ENCODE results near the gene DMKN.

DMKN gene

DNA sequence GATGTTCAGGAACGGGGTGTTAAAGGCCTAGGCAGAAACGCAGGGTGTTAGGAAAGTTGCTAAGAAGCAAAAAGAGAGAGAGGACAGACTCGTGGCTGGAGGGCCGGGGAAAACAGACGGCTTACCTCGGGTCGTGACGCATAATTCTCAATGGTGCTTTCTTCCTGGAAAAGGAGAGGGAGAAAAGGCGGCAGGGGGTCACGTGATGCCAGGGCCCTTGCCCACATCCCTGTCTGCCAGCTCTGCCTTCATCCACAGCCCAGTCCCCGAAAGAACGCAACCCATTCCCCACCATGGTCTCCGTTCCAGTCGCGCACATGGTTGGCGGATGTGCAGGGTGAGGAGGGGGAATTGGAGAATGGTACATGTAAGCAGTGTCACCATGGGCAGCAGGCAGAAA lies 24.8 kb downstream of the DMKN start:
- peaks cover 12% of the 10 kb centered on the region for H3K4me1 ChIP-seq (ENCODE audit: low read length)
- no peak overlapping the region for H3K4me3 ChIP-seq (ENCODE audit: low read length)
- no peaks in the 10 kb centered on the region for H3K9me3 ChIP-seq (ENCODE audit: insufficient read depth, low read length)
- H2AFZ ChIP-seq (ENCODE audit: low read depth, low read length) = no peak overlapping the region
- no peak overlapping the region for H3K9ac ChIP-seq (ENCODE audit: low read length)
- H4K20me1 ChIP-seq (ENCODE audit: insufficient read depth, low read length) = no peaks in the 10 kb centered on the region
- no peak overlapping the region for H3K27ac ChIP-seq (ENCODE audit: low read length)
- H3K79me2 ChIP-seq (ENCODE audit: low read length) = no peaks in the 10 kb centered on the region
- no peaks in the 10 kb centered on the region for H3K36me3 ChIP-seq (replicated peaks; ENCODE audit: low read depth, low read length)
- H3K27me3 ChIP-seq (ENCODE audit: low read depth, low read length) = peaks cover 69% of the 10 kb centered on the region
- TF ChIP-seq, protein P1, sequence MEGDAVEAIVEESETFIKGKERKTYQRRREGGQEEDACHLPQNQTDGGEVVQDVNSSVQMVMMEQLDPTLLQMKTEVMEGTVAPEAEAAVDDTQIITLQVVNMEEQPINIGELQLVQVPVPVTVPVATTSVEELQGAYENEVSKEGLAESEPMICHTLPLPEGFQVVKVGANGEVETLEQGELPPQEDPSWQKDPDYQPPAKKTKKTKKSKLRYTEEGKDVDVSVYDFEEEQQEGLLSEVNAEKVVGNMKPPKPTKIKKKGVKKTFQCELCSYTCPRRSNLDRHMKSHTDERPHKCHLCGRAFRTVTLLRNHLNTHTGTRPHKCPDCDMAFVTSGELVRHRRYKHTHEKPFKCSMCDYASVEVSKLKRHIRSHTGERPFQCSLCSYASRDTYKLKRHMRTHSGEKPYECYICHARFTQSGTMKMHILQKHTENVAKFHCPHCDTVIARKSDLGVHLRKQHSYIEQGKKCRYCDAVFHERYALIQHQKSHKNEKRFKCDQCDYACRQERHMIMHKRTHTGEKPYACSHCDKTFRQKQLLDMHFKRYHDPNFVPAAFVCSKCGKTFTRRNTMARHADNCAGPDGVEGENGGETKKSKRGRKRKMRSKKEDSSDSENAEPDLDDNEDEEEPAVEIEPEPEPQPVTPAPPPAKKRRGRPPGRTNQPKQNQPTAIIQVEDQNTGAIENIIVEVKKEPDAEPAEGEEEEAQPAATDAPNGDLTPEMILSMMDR (IDR thresholded peaks at IDR 0.05; ENCODE audit: low read depth, low read length) = no peak
- no peak for TF ChIP-seq EZH2phosphoT487 (IDR thresholded peaks at IDR 0.05; ENCODE audit: low read depth)
- H3K4me2 ChIP-seq (ENCODE audit: low read length) = no peak overlapping the region

DNA sequence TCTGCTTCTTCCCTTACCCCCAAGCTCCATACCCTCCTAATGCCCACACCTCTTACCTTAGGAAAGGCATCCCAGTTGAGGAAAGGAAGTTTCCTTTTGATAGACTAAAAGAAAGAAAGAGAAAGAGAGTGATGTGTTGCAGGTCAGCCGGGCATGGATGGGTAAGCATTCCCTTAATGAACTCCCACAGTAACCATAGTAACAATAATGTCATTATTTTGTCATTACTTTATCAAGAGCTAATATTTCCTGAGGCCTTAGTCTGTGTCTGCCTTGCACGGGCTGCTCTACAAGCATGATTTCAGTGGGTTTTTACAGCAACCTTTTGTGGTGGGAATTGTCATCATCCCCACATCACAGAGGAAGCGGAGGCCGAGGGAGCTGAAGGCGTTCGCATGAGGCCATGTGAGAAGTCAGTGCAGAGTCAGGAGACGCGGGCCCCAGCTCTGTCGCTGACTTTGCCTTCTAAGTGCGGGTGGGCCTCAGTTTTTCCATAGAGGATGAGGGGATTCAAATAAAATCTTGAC lies 25.7 kb downstream of the DMKN start:
- Histone ChIP-seq H3K27me3 (ENCODE audit: low read depth, low read length) (peaks cover 65% of the 10 kb centered on the region), H2AFZ (ENCODE audit: low read depth, low read length) (no peak overlapping the region), H3K4me2 (ENCODE audit: low read length) (no peak overlapping the region), H4K20me1 (ENCODE audit: insufficient read depth, low read length) (no peaks in the 10 kb centered on the region), H3K4me3 (ENCODE audit: low read length) (no peak overlapping the region), H3K27ac (ENCODE audit: low read length) (no peak overlapping the region), H3K9ac (ENCODE audit: low read length) (no peak overlapping the region), H3K36me3 (replicated peaks; ENCODE audit: low read depth, low read length) (no peaks in the 10 kb centered on the region), H3K79me2 (ENCODE audit: low read length) (no peaks in the 10 kb centered on the region), H3K4me1 (ENCODE audit: low read length) (peaks cover 12% of the 10 kb centered on the region), H3K9me3 (ENCODE audit: insufficient read depth, low read length) (no peaks in the 10 kb centered on the region)
- no peak for TF ChIP-seq EZH2phosphoT487 (IDR thresholded peaks at IDR 0.05; ENCODE audit: low read depth)
- TF ChIP-seq, protein P1 (IDR thresholded peaks at IDR 0.05; ENCODE audit: low read depth, low read length) = no peak

- Histone ChIP-seq H3K4me3 (ENCODE audit: low read length) (no peak overlapping the region), H3K9ac (ENCODE audit: low read length) (no peak overlapping the region), H3K27me3 (ENCODE audit: low read depth, low read length) (peaks cover 52% of the 10 kb centered on the region), H3K4me2 (ENCODE audit: low read length) (no peak overlapping the region), H3K27ac (ENCODE audit: low read length) (no peak overlapping the region), H3K79me2 (ENCODE audit: low read length) (no peaks in the 10 kb centered on the region), H3K9me3 (ENCODE audit: insufficient read depth, low read length) (no peaks in the 10 kb centered on the region), H3K36me3 (replicated peaks; ENCODE audit: low read depth, low read length) (no peaks in the 10 kb centered on the region), H2AFZ (ENCODE audit: low read depth, low read length) (no peak overlapping the region), H3K4me1 (ENCODE audit: low read length) (peaks cover 12% of the 10 kb centered on the region), H4K20me1 (ENCODE audit: insufficient read depth, low read length) (no peaks in the 10 kb centered on the region)
- no peak for TF ChIP-seq EZH2phosphoT487 (IDR thresholded peaks at IDR 0.05; ENCODE audit: low read depth)
- TF ChIP-seq, protein P1 (IDR thresholded peaks at IDR 0.05; ENCODE audit: low read depth, low read length) = no peak
These were observed 27.2 kb downstream of the DMKN start for GRCh38 chr19:35486268-35486708.

- Histone ChIP-seq H3K9ac (ENCODE audit: low read length) (no peak overlapping the region), H3K9me3 (ENCODE audit: insufficient read depth, low read length) (no peaks in the 10 kb centered on the region), H3K36me3 (replicated peaks; ENCODE audit: low read depth, low read length) (no peaks in the 10 kb centered on the region), H3K4me1 (ENCODE audit: low read length) (peaks cover 12% of the 10 kb centered on the region), H3K4me2 (ENCODE audit: low read length) (peak overlapping the region; percentile 64), H3K79me2 (ENCODE audit: low read length) (no peaks in the 10 kb centered on the region), H3K4me3 (ENCODE audit: low read length) (peak overlapping the region; percentile 43), H3K27ac (ENCODE audit: low read length) (no peak overlapping the region), H2AFZ (ENCODE audit: low read depth, low read length) (peak overlapping the region; percentile 78), H4K20me1 (ENCODE audit: insufficient read depth, low read length) (no peaks in the 10 kb centered on the region), H3K27me3 (ENCODE audit: low read depth, low read length) (peaks cover 44% of the 10 kb centered on the region)
- no peak for TF ChIP-seq EZH2phosphoT487 (IDR thresholded peaks at IDR 0.05; ENCODE audit: low read depth)
- TF ChIP-seq, protein P1 (IDR thresholded peaks at IDR 0.05; ENCODE audit: low read depth, low read length) = no peak
These were observed 29.0 kb downstream of the DMKN start for GRCh38 chr19:35484252-35485036.

Data from OCI-LY3 (cell line).